ENCODE measurements around the gene MORN1.

DNA sequence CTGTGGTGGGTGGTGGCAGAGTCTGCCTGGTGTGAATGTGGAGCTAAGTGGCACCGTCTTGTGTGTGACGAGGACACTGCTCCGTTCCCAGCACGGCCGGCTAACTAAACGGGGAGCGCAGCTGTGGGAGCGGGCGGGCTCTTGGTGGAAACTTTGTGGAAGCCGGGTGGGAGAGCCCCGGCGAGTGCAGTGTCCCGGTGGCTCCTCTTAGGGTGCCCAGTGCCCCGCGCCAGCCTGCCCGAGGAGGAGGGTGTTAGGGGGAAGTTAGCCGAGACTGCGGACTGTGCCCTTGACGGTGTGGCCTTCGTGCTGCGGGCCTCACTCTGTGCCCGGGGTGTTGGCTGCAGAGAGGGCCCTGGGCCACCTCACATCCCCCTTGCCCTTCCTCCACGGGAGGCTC, 11.1 kb upstream of the MORN1 start:
- TF ChIP-seq, protein P1, sequence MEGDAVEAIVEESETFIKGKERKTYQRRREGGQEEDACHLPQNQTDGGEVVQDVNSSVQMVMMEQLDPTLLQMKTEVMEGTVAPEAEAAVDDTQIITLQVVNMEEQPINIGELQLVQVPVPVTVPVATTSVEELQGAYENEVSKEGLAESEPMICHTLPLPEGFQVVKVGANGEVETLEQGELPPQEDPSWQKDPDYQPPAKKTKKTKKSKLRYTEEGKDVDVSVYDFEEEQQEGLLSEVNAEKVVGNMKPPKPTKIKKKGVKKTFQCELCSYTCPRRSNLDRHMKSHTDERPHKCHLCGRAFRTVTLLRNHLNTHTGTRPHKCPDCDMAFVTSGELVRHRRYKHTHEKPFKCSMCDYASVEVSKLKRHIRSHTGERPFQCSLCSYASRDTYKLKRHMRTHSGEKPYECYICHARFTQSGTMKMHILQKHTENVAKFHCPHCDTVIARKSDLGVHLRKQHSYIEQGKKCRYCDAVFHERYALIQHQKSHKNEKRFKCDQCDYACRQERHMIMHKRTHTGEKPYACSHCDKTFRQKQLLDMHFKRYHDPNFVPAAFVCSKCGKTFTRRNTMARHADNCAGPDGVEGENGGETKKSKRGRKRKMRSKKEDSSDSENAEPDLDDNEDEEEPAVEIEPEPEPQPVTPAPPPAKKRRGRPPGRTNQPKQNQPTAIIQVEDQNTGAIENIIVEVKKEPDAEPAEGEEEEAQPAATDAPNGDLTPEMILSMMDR (IDR thresholded peaks at IDR 0.05; ENCODE audit: low read depth, low read length): no peak
- no peak for TF ChIP-seq EZH2phosphoT487 (IDR thresholded peaks at IDR 0.05; ENCODE audit: low read depth)

Data from OCI-LY3 (cell line).